GM12864 (cell line): ENCODE measurements around the gene FABP7.

Source experiments
- DNase-seq: peaks from one replicate; pipeline ENCODE4 v3.0.0-alpha.2; 2011; ENCODE audit warnings: low read depth
- H3K4me3 ChIP-seq: 2 replicates; pipeline ENCODE4 v1.5.1; 2011; ENCODE audit warnings: mild to moderate bottlenecking, low read depth, low read length, control low read depth
- TF ChIP-seq, protein P1 (sequence below): IDR thresholded peaks from 2 replicates; pipeline ENCODE4 v1.5.1; 2011; ENCODE audit warnings: low read depth, mild to moderate bottlenecking, moderate library complexity, low read length, control low read depth, inconsistent platforms; ENCODE audit errors: missing control alignments

FABP7 gene

DNA sequence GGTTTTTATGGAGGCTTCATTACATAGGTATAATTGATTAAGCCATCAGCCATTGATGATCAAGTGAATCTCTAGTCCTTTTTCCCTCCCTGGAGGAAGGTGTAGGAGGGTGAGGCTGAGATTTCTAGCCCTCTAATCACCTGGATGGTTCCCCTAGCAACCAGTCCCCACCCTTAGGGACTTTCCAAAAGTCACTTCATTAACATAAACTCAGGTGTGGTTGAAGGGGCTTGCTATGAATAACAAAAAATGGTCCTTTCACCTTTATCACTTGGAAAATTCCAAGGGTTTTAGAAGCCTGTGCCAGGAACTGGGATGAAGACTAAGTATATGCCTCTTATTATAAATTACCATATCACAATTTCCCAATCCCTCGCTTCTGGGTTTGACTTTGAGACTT, 49.9 kb downstream of the FABP7 start:
- H3K4me3 ChIP-seq: no peak overlapping the region
- TF ChIP-seq, protein P1, sequence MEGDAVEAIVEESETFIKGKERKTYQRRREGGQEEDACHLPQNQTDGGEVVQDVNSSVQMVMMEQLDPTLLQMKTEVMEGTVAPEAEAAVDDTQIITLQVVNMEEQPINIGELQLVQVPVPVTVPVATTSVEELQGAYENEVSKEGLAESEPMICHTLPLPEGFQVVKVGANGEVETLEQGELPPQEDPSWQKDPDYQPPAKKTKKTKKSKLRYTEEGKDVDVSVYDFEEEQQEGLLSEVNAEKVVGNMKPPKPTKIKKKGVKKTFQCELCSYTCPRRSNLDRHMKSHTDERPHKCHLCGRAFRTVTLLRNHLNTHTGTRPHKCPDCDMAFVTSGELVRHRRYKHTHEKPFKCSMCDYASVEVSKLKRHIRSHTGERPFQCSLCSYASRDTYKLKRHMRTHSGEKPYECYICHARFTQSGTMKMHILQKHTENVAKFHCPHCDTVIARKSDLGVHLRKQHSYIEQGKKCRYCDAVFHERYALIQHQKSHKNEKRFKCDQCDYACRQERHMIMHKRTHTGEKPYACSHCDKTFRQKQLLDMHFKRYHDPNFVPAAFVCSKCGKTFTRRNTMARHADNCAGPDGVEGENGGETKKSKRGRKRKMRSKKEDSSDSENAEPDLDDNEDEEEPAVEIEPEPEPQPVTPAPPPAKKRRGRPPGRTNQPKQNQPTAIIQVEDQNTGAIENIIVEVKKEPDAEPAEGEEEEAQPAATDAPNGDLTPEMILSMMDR: no peak

DNA sequence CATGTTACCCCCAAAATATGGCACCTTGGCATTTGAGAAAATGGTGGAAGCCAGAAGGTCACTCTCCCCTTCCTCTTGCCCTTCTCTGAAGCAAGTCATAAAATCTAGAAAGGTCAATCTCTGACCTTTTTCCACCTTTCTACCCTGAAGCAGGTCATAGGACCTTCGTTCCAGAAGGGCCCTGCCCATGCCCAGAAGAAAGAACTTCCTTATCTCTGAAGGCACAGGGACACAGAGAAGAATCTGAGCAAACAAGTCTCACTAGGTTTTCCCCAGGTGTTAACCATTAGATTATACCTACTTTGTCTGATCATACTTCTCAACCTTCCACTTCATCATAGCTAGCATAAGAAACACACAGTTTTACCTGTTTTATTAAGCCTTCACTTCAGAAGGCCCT, 52.0 kb downstream of the FABP7 start:
- no peak overlapping the region for H3K4me3 ChIP-seq
- TF ChIP-seq, protein P1: no peak
- no peak for DNase-seq

More for the DNA sequence above, 49.9 kb downstream of the FABP7 start:
- DNase-seq: no peak

DNA sequence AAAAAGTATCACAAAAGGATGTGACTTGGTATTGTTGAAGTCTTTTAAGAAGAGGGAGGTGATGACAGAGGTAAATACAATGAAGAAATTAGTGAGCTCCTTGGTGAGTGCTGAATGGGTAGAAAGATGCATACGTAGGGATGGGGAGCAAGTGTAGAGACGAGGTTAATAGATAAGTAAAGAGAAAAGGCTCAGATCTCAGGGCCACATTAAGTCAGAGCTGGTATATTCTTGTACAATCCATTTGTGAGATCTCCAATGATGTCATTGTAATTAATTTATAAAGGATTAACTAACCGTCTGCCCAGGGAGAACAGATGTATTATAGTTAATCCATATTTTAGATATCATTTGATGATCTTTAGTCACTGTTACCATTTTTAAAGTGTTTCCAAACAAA, 52.9 kb downstream of the FABP7 start:
- TF ChIP-seq, protein P1: no peak
- no peak for DNase-seq

DNA sequence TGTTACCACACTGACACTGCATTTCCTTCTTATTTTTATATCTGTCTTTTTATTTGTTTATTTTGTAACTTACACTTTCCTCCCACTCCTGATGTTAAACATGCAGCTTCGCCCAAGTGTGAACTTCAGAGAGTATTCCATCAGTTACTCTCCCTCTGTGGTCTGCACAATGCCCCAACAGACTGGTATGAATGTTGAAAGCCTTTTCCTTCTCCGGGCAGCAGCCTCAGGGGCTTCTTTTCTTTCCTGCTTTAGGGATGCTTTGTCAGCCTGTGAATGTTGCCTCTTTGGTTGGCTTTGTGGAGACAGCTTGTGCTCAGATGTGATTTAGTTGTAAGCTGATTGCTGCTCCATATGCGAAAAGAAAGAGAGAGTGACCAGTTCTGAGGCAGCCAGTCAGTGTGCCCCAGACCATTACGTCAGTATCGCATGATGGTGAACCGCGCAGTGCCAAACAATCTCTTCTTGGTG, 53.5 kb downstream of the FABP7 start:
- TF ChIP-seq, protein P1: no peak
- H3K4me3 ChIP-seq: no peak overlapping the region
- no peak for DNase-seq

More for the DNA sequence above, 52.9 kb downstream of the FABP7 start:
- no peak overlapping the region for H3K4me3 ChIP-seq
